Activated T-cell treated with anti-CD3 and anti-CD28 coated beads for 48 hours (primary cell): ENCODE results near the gene MAPK6.
A peak's percentile ranks its signal among the peaks of the same experiment; 100 is the strongest.

ENCODE experiments used
- DNase-seq: peaks from one replicate; pipeline ENCODE4 v3.0.0-alpha.2; 2020; ENCODE audit warnings: low read depth

Gene MAPK6

GRCh38 chr15:52010633-52011595 is 8.1 kb upstream of the MAPK6 start:
- peak; percentile 71 for DNase-seq

GRCh38 chr15:52011711-52012144 is 7.3 kb upstream of the MAPK6 start:
- DNase-seq = no peak

GRCh38 chr15:52012210-52012609 is 6.8 kb upstream of the MAPK6 start:
- no peak for DNase-seq

GRCh38 chr15:52013151-52013791 is 5.7 kb upstream of the MAPK6 start:
- no peak for DNase-seq

GRCh38 chr15:52014616-52015015 is 4.4 kb upstream of the MAPK6 start:
- DNase-seq = no peak

GRCh38 chr15:52016316-52016715 is 2.7 kb upstream of the MAPK6 start:
- no peak for DNase-seq

- no peak for DNase-seq
These were observed 775 bp upstream of the MAPK6 start for GRCh38 chr15:52018244-52018643.

- DNase-seq = peak; percentile 65
These were observed 588 bp downstream of the MAPK6 start for GRCh38 chr15:52019394-52020220.

- no peak for DNase-seq
These were observed 1.4 kb downstream of the MAPK6 start for GRCh38 chr15:52020221-52021085.

GRCh38 chr15:52021128-52021671 is 2.2 kb downstream of the MAPK6 start:
- DNase-seq = peak; percentile 47

- DNase-seq = no peak
These were observed 3.0 kb downstream of the MAPK6 start for GRCh38 chr15:52021892-52022540.

- DNase-seq = no peak
These were observed 4.3 kb downstream of the MAPK6 start for GRCh38 chr15:52023169-52023922.

GRCh38 chr15:52028431-52029093 is 9.5 kb downstream of the MAPK6 start:
- no peak for DNase-seq

- DNase-seq = no peak
These were observed 11.0 kb downstream of the MAPK6 start for GRCh38 chr15:52030010-52030409.

- DNase-seq = no peak
These were observed 12.5 kb downstream of the MAPK6 start for GRCh38 chr15:52031556-52031955.

GRCh38 chr15:52037889-52038505 is 19.0 kb downstream of the MAPK6 start:
- DNase-seq = no peak

GRCh38 chr15:52039925-52040781 is 21.1 kb downstream of the MAPK6 start:
- no peak for DNase-seq
